Liver (tissue), 9 donors: ENCODE data around the gene CDK5R1. TPM values are rescaled to one million over a fixed set of nuclear protein-coding genes. Genes with fewer than 3 reads are reported as not detected.
A peak's percentile ranks its signal among the peaks of the same experiment; 100 is the strongest.

Experiments used
- DNase-seq: peaks from one replicate; pipeline ENCODE4 v3.0.0-alpha.2; 2017; ENCODE audit warnings: low spot score
- H3K27ac ChIP-seq, 2 donors: one replicate each; pipeline ENCODE4 v1.7.0; 2013; ENCODE audit warnings: inconsistent platforms in 2 of 2, low read length in 2 of 2, control low read depth in 1 of 2, low read depth in 1 of 2, mild to moderate bottlenecking in 1 of 2
- H3K27me3 ChIP-seq, 4 donors: one replicate each; pipeline versions ENCODE4 v1.6.1 to v1.7.0; 2013; ENCODE audit warnings: low read length in 3 of 4, inconsistent platforms in 1 of 4, mild to moderate bottlenecking in 1 of 4, moderate library complexity in 1 of 4; ENCODE audit not compliant: control insufficient read depth in 4 of 4, insufficient read depth in 4 of 4
- H3K36me3 ChIP-seq, 4 donors: one replicate each; pipeline versions ENCODE4 v1.6.1 to v1.7.0; 2013; ENCODE audit warnings: low read length in 3 of 4, mild to moderate bottlenecking in 3 of 4, low read depth in 1 of 4, moderate library complexity in 1 of 4; ENCODE audit not compliant: control insufficient read depth in 4 of 4, insufficient read depth in 3 of 4
- H3K4me1 ChIP-seq, 4 donors: one replicate each; pipeline versions ENCODE4 v1.6.1 to v1.7.0; 2013; ENCODE audit warnings: low read length in 3 of 4, mild to moderate bottlenecking in 3 of 4, moderate library complexity in 1 of 4; ENCODE audit not compliant: control insufficient read depth in 4 of 4, insufficient read depth in 4 of 4
- H3K4me3 ChIP-seq, 3 donors: one replicate each; pipeline versions ENCODE4 v1.6.1 to v1.7.0; 2013; ENCODE audit warnings: low read length in 3 of 3, control low read depth in 1 of 3, low read depth in 1 of 3, mild to moderate bottlenecking in 1 of 3
- H3K9ac ChIP-seq, 2 donors: one replicate each; pipeline ENCODE4 v1.7.0; 2013; ENCODE audit warnings: low read length in 2 of 2, mild to moderate bottlenecking in 2 of 2, moderate library complexity in 2 of 2, control low read depth in 1 of 2, low read depth in 1 of 2
- H3K9me3 ChIP-seq, 4 donors: one replicate each; pipeline versions ENCODE4 v1.6.1 to v1.7.0; 2013; ENCODE audit warnings: low read length in 3 of 4; ENCODE audit not compliant: control insufficient read depth in 4 of 4
- EGR1 ChIP-seq, 2 donors: IDR thresholded peaks; 2 replicates each; pipeline ENCODE4 v1.6.1; 2016 to 2018; ENCODE audit warnings: antibody characterized with exemption in 2 of 2, low read depth in 2 of 2
- FOXA1 ChIP-seq: IDR thresholded peaks from 2 replicates; pipeline ENCODE4 v1.6.1; 2016; ENCODE audit warnings: antibody characterized with exemption
- FOXA2 ChIP-seq: IDR thresholded peaks from 2 replicates; pipeline ENCODE4 v1.6.1; 2016; ENCODE audit warnings: antibody characterized with exemption
- GABPA ChIP-seq, 2 donors: IDR thresholded peaks in 1 of 2; conservative IDR thresholded peaks in 1 of 2; 2 replicates each; pipeline ENCODE4 v1.6.1; 2016; ENCODE audit warnings: antibody characterized with exemption in 2 of 2, mild to moderate bottlenecking in 1 of 2, moderate library complexity in 1 of 2
- HNF4A ChIP-seq, 2 donors: conservative IDR thresholded peaks; 2 replicates each; pipeline ENCODE4 v1.6.1; 2016; ENCODE audit warnings: antibody characterized with exemption in 2 of 2, mild to moderate bottlenecking in 2 of 2
- HNF4G ChIP-seq: IDR thresholded peaks from 2 replicates; pipeline ENCODE4 v1.6.1; 2016; ENCODE audit warnings: antibody characterized with exemption
- JUND ChIP-seq, 2 donors: IDR thresholded peaks; 2 replicates each; pipeline ENCODE4 v1.6.1; 2016; ENCODE audit warnings: antibody characterized with exemption in 2 of 2
- RXRA ChIP-seq, 2 donors: IDR thresholded peaks; 2 replicates each; pipeline ENCODE4 v1.6.1; 2017 to 2018; ENCODE audit warnings: antibody characterized with exemption in 2 of 2, mild to moderate bottlenecking in 1 of 2
- SP1 ChIP-seq: IDR thresholded peaks from 2 replicates; pipeline ENCODE4 v1.6.1; 2018; ENCODE audit warnings: antibody characterized with exemption, mild to moderate bottlenecking
- TAF1 ChIP-seq: conservative IDR thresholded peaks from 2 replicates; pipeline ENCODE4 v1.6.1; 2016; ENCODE audit warnings: antibody characterized with exemption, mild to moderate bottlenecking
- YY1 ChIP-seq: IDR thresholded peaks from 2 replicates; pipeline ENCODE4 v1.6.1; 2016; ENCODE audit warnings: antibody characterized with exemption, mild to moderate bottlenecking
- WGBS: extraction: QIAGEN DNeasy Blood & Tissue Kit; methylation state at CpG from one replicate; pipeline ENCODE4 v1.1.7; 2013; 5-methylcytosine and 5-hydroxymethylcytosine counted together
- polyA plus RNA-seq, 2 donors: library from polyadenylated mRNA; stranded (reverse) in 1 of 2; unstranded in 1 of 2; fragments of 200-250 nt in 1 of 2; fragments of >200 nt in 1 of 2; fragmentation: Nextera tagmentation in 1 of 2; extraction: Ambion mirVana in 1 of 2; gene quantifications; one replicate each; pipeline versions ENCODE4 v1.2.1 to v1.2.3, GENCODE V29; 2013 to 2015
- total RNA-seq, 2 donors: library from RNA; depleted of rRNA; stranded (reverse); fragments of >200 nt; gene quantifications; one replicate each; pipeline ENCODE4 v1.2.3, GENCODE V29; 2014
- TF ChIP-seq, protein P1 (sequence below): IDR thresholded peaks from 2 replicates; pipeline ENCODE4 v1.6.1; 2016; ENCODE audit warnings: antibody characterized with exemption
- TF ChIP-seq, protein P2 (sequence below): IDR thresholded peaks from 2 replicates; pipeline ENCODE4 v1.6.1; 2016; ENCODE audit warnings: antibody characterized with exemption
- TF ChIP-seq, protein P3 (sequence below): IDR thresholded peaks from 2 replicates; pipeline ENCODE4 v1.6.1; 2016; ENCODE audit warnings: antibody characterized with exemption, mild to moderate bottlenecking
- TF ChIP-seq, protein P4 (sequence below): fragments of 150-350 bp; IDR thresholded peaks from 2 replicates; pipeline ENCODE4 v1.5.1; 2017; ENCODE audit warnings: improper control_type of control experiment, low read depth, low read length; ENCODE audit not compliant: missing input control
- TF ChIP-seq, protein P5 (sequence below): IDR thresholded peaks from 2 replicates; pipeline ENCODE4 v1.6.1; 2016; ENCODE audit warnings: antibody characterized with exemption
- donor health status: healthy.
- donor health status: healthy.
- donor health status: healthy.
- donor health status: healthy.
- donor health status: healthy.

The CDK5R1 gene
- total and polyA plus RNA-seq, 4 donors = 0.08 to 0.93 (median 0.64) TPM

DNA sequence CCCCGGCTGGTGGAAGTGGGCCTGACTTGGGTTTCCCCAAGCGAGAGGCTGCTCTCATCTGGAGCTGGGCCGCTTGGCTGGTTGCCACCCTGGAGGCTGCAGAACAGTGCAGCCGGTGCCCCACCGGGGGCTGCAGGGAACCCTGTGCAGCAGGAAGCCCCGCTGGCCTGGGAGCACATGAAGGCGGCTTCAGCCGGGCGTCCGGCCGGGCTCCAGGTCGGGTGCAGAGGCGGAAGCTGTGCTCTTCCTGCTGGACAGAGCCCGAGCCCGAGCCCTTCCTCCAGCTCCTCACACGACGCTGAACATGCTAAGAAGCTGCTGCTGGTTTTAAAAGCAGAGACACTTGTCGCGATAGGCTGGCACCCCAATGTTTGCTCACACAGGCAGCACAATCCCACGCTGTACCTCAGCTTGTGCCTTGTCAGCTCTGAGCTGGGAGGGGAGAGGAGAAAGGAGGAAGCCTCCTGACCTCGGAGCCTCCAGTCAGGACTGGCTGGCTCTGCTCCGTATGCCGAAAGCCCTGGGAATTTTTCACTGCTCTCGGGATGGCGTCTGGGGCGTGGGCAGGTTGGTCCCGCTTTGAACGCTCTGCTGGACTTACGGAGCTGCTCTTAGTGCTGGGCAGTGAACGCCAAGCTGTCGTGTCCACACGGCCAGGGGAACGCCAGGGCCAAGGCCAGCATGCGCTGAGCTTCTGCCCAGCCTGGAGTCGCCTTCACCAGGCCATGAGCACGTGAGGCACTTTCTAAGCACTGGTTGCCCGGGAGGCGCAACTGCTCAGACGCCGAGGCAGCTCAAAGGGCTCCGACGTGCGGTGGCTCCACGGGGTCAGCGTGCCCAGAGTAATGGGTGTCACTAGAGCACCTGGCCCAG, 8.8 kb downstream of the CDK5R1 start:
- Histone ChIP-seq H3K36me3 (no peaks in the 10 kb centered on the region), H3K9me3 (no peaks in the 10 kb centered on the region), H3K27ac (no peak overlapping the region), H3K9ac (no peak overlapping the region), H3K4me1 (peaks cover 0 to 6% (median 1%) of the 10 kb centered on the region in 4 donors), H3K27me3 (no peaks in the 10 kb centered on the region), H3K4me3 (no peak overlapping the region)
- TF ChIP-seq, protein P1, sequence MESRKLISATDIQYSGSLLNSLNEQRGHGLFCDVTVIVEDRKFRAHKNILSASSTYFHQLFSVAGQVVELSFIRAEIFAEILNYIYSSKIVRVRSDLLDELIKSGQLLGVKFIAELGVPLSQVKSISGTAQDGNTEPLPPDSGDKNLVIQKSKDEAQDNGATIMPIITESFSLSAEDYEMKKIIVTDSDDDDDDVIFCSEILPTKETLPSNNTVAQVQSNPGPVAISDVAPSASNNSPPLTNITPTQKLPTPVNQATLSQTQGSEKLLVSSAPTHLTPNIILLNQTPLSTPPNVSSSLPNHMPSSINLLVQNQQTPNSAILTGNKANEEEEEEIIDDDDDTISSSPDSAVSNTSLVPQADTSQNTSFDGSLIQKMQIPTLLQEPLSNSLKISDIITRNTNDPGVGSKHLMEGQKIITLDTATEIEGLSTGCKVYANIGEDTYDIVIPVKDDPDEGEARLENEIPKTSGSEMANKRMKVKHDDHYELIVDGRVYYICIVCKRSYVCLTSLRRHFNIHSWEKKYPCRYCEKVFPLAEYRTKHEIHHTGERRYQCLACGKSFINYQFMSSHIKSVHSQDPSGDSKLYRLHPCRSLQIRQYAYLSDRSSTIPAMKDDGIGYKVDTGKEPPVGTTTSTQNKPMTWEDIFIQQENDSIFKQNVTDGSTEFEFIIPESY = no peak
- no peak for TF ChIP-seq RXRA (IDR thresholded peaks at IDR 0.05)
- no peak for TF ChIP-seq HNF4G
- TF ChIP-seq, protein P2, sequence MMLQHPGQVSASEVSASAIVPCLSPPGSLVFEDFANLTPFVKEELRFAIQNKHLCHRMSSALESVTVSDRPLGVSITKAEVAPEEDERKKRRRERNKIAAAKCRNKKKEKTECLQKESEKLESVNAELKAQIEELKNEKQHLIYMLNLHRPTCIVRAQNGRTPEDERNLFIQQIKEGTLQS = no peak
- no peak for TF ChIP-seq FOXA2
- TF ChIP-seq, protein P3, sequence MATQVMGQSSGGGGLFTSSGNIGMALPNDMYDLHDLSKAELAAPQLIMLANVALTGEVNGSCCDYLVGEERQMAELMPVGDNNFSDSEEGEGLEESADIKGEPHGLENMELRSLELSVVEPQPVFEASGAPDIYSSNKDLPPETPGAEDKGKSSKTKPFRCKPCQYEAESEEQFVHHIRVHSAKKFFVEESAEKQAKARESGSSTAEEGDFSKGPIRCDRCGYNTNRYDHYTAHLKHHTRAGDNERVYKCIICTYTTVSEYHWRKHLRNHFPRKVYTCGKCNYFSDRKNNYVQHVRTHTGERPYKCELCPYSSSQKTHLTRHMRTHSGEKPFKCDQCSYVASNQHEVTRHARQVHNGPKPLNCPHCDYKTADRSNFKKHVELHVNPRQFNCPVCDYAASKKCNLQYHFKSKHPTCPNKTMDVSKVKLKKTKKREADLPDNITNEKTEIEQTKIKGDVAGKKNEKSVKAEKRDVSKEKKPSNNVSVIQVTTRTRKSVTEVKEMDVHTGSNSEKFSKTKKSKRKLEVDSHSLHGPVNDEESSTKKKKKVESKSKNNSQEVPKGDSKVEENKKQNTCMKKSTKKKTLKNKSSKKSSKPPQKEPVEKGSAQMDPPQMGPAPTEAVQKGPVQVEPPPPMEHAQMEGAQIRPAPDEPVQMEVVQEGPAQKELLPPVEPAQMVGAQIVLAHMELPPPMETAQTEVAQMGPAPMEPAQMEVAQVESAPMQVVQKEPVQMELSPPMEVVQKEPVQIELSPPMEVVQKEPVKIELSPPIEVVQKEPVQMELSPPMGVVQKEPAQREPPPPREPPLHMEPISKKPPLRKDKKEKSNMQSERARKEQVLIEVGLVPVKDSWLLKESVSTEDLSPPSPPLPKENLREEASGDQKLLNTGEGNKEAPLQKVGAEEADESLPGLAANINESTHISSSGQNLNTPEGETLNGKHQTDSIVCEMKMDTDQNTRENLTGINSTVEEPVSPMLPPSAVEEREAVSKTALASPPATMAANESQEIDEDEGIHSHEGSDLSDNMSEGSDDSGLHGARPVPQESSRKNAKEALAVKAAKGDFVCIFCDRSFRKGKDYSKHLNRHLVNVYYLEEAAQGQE = peak; percentile 19
- DNase-seq = no peak
- 79% methylated on average over 45 of the region's 45 CpGs for WGBS

DNA sequence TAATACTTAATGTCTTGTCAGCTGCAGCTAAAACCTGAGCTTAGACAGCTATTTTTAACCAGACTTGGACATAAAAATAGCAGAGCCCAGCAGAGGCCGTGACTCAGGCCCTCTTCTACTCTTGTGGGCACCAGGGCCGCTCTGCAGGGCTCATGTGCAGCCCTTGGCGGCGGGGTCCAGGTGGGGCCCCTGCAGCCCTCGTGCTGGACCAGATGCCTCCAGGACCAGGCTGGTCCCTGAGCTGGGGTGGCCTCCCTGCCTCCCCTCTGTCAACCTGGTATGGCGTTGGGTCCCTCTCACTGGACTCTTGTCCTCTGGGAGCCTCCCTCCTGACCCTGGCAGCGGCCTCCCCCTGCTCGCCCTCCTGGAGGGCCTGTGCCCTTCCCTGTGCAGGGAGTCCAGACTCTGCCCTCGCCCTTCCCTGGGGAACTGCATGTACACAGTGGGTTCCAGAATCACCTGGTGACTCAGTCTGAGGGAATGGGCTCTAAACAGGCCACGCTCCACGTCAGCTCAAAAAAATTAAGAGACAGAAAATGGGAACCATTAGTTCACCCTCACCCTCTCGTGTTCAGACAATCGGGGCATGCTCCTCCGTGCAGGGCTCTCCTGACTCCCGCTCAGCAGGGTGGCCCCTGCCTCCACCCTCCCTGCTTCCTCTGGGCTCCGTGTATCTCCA, 9.7 kb downstream of the CDK5R1 start:
- H3K4me1 ChIP-seq = peaks cover 0 to 6% (median 1%) of the 10 kb centered on the region in 4 donors

More for the DNA sequence above, 9.7 kb downstream of the CDK5R1 start:
- Histone ChIP-seq H3K4me3 (no peak overlapping the region), H3K9ac (no peak overlapping the region), H3K27me3 (no peaks in the 10 kb centered on the region), H3K36me3 (no peaks in the 10 kb centered on the region), H3K9me3 (no peaks in the 10 kb centered on the region), H3K27ac (no peak overlapping the region)
- WGBS = 93% methylated on average over 16 of the region's 16 CpGs
- no peak for DNase-seq
- TF ChIP-seq, protein P4, sequence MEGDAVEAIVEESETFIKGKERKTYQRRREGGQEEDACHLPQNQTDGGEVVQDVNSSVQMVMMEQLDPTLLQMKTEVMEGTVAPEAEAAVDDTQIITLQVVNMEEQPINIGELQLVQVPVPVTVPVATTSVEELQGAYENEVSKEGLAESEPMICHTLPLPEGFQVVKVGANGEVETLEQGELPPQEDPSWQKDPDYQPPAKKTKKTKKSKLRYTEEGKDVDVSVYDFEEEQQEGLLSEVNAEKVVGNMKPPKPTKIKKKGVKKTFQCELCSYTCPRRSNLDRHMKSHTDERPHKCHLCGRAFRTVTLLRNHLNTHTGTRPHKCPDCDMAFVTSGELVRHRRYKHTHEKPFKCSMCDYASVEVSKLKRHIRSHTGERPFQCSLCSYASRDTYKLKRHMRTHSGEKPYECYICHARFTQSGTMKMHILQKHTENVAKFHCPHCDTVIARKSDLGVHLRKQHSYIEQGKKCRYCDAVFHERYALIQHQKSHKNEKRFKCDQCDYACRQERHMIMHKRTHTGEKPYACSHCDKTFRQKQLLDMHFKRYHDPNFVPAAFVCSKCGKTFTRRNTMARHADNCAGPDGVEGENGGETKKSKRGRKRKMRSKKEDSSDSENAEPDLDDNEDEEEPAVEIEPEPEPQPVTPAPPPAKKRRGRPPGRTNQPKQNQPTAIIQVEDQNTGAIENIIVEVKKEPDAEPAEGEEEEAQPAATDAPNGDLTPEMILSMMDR = no peak
- TF ChIP-seq EGR1 (IDR thresholded peaks at IDR 0.05; ENCODE audit: low read depth in 2 of 2) (no peak), GABPA (IDR thresholded peaks at IDR 0.05 in 1 of 2, conservative IDR thresholded peaks at IDR 0.05 in 1 of 2) (no peak), SP1 (no peak), HNF4A (conservative IDR thresholded peaks at IDR 0.05) (no peak), FOXA1 (no peak), HNF4G (no peak), TAF1 (no peak), JUND (IDR thresholded peaks at IDR 0.05) (no peak), YY1 (no peak)
- TF ChIP-seq, protein P2 = no peak
- TF ChIP-seq, protein P3 = no peak
- TF ChIP-seq, protein P5, sequence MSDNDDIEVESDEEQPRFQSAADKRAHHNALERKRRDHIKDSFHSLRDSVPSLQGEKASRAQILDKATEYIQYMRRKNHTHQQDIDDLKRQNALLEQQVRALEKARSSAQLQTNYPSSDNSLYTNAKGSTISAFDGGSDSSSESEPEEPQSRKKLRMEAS = no peak
